Hepatocyte (in vitro differentiated cells): ENCODE measurements around the gene ADCY1. TPM values are rescaled to one million over a fixed set of nuclear protein-coding genes. Genes with fewer than 3 reads are reported as not detected.

Experiments used
- DNase-seq: peaks from one replicate; pipeline ENCODE4 v3.0.0-alpha.2; 2016; ENCODE audit warnings: low spot score
- H2AFZ ChIP-seq: fragments of 200-600 bp; sonication (generic); 2 replicates; pipeline ENCODE4 v1.6.0; 2016; ENCODE audit warnings: antibody characterized with exemption, mild to moderate bottlenecking
- H3K27ac ChIP-seq: fragments of 200-600 bp; sonication (generic); 2 replicates; pipeline ENCODE4 v1.5.1; 2016; ENCODE audit warnings: mild to moderate bottlenecking
- H3K27me3 ChIP-seq: fragments of 200-600 bp; sonication (generic); 2 replicates; pipeline ENCODE4 v1.6.1; 2016
- H3K36me3 ChIP-seq: fragments of 200-600 bp; sonication (generic); replicated peaks from 2 replicates; pipeline ENCODE4 v1.5.1; 2016; ENCODE audit warnings: low read depth; ENCODE audit not compliant: insufficient read depth
- H3K4me1 ChIP-seq: fragments of 200-600 bp; sonication (generic); 2 replicates; pipeline ENCODE4 v1.5.1; 2016; ENCODE audit warnings: mild to moderate bottlenecking, moderate library complexity; ENCODE audit not compliant: insufficient read depth
- H3K4me2 ChIP-seq: fragments of 200-600 bp; sonication (generic); 2 replicates; pipeline ENCODE4 v1.6.0; 2016
- H3K4me3 ChIP-seq: fragments of 200-600 bp; sonication (generic); 2 replicates; pipeline ENCODE4 v1.5.1; 2016; ENCODE audit warnings: mild to moderate bottlenecking
- H3K79me2 ChIP-seq: fragments of 200-600 bp; sonication (generic); 2 replicates; pipeline ENCODE4 v1.6.0; 2017; ENCODE audit warnings: mild to moderate bottlenecking
- H3K9me2 ChIP-seq: fragments of 200-600 bp; sonication (generic); replicated peaks from 2 replicates; pipeline ENCODE4 v1.6.0; 2017; ENCODE audit warnings: mild to moderate bottlenecking; ENCODE audit not compliant: insufficient read depth
- H3K9me3 ChIP-seq: fragments of 200-600 bp; sonication (generic); 2 replicates; pipeline ENCODE4 v1.5.1; 2016; ENCODE audit warnings: low read depth, mild to moderate bottlenecking
- H4K20me1 ChIP-seq: fragments of 200-600 bp; sonication (generic); 2 replicates; pipeline ENCODE4 v1.6.0; 2016; ENCODE audit warnings: mild to moderate bottlenecking; ENCODE audit not compliant: insufficient read depth, poor library complexity, severe bottlenecking
- EZH2 ChIP-seq: fragments of 200-600 bp; sonication (generic); IDR thresholded peaks from 2 replicates; pipeline ENCODE4 v1.6.1; 2016; ENCODE audit warnings: antibody characterized with exemption, mild to moderate bottlenecking, borderline replicate concordance
- EZH2phosphoT487 ChIP-seq: fragments of 200-600 bp; sonication (generic); IDR thresholded peaks from one replicate; pipeline ENCODE4 v1.6.1; 2018; ENCODE audit warnings: antibody characterized with exemption, mild to moderate bottlenecking, low read depth, moderate library complexity; ENCODE audit not compliant: unreplicated experiment, severe bottlenecking
- WGBS: methylation state at CpG from one replicate; pipeline ENCODE4 v1.1.6; 2016; ENCODE audit warnings: low lambda C conversion rate; ENCODE audit errors: missing lambda C conversion rate; 5-methylcytosine and 5-hydroxymethylcytosine counted together
- polyA plus RNA-seq: library from polyadenylated mRNA; unstranded; fragments of >200 nt; fragmentation: Nextera tagmentation; extraction: Ambion mirVana; gene quantifications from 2 replicates; pipeline ENCODE4 v1.2.1, GENCODE V29; 2016
- total RNA-seq: library from RNA; depleted of rRNA; stranded (reverse); fragments of >200 nt; gene quantifications from 2 replicates; pipeline ENCODE4 v1.2.3, GENCODE V29; 2014
- TF ChIP-seq, protein P1 (sequence below): fragments of 200-600 bp; sonication (generic); IDR thresholded peaks from 2 replicates; pipeline ENCODE4 v1.5.1; 2016; ENCODE audit warnings: antibody characterized with exemption, mild to moderate bottlenecking; ENCODE audit not compliant: poor library complexity

The ADCY1 gene
- total and polyA plus RNA-seq, 2 experiments from 2014 or later, result 1.3 to 2.9 TPM

- H3K36me3 ChIP-seq, result no peaks in the 10 kb centered on the region
- no peaks in the 10 kb centered on the region for H3K4me1 ChIP-seq
- H3K4me3 ChIP-seq, result no peak overlapping the region
- H3K9me2 ChIP-seq, result no peaks in the 10 kb centered on the region
- no peaks in the 10 kb centered on the region for H3K27me3 ChIP-seq
- TF ChIP-seq, protein P1, sequence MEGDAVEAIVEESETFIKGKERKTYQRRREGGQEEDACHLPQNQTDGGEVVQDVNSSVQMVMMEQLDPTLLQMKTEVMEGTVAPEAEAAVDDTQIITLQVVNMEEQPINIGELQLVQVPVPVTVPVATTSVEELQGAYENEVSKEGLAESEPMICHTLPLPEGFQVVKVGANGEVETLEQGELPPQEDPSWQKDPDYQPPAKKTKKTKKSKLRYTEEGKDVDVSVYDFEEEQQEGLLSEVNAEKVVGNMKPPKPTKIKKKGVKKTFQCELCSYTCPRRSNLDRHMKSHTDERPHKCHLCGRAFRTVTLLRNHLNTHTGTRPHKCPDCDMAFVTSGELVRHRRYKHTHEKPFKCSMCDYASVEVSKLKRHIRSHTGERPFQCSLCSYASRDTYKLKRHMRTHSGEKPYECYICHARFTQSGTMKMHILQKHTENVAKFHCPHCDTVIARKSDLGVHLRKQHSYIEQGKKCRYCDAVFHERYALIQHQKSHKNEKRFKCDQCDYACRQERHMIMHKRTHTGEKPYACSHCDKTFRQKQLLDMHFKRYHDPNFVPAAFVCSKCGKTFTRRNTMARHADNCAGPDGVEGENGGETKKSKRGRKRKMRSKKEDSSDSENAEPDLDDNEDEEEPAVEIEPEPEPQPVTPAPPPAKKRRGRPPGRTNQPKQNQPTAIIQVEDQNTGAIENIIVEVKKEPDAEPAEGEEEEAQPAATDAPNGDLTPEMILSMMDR, result no peak
- TF ChIP-seq EZH2phosphoT487 (no peak), EZH2 (no peak)
- no peaks in the 10 kb centered on the region for H3K9me3 ChIP-seq
- no peaks in the 10 kb centered on the region for H3K79me2 ChIP-seq
- no peak overlapping the region for H3K27ac ChIP-seq
- no peak overlapping the region for H2AFZ ChIP-seq
- H3K4me2 ChIP-seq, result no peak overlapping the region
- no peaks in the 10 kb centered on the region for H4K20me1 ChIP-seq
- DNase-seq, result no peak
- 88% methylated on average over 8 of the region's 9 CpGs for WGBS
Observed at GRCh38 chr7:45663965-45664633, 89.9 kb downstream of the ADCY1 start.

GRCh38 chr7:45665172-45665571 lies 91.0 kb downstream of the ADCY1 start:
- H3K36me3 ChIP-seq, result no peaks in the 10 kb centered on the region
- H3K4me1 ChIP-seq, result no peaks in the 10 kb centered on the region
- DNase-seq, result no peak
- H3K9me2 ChIP-seq, result no peaks in the 10 kb centered on the region
- no peak overlapping the region for H2AFZ ChIP-seq
- H3K9me3 ChIP-seq, result no peaks in the 10 kb centered on the region
- H3K4me3 ChIP-seq, result no peak overlapping the region
- H3K4me2 ChIP-seq, result no peak overlapping the region
- TF ChIP-seq EZH2phosphoT487, result no peak
- TF ChIP-seq, protein P1, result no peak
- no peak for TF ChIP-seq EZH2
- no peaks in the 10 kb centered on the region for H3K79me2 ChIP-seq
- no peaks in the 10 kb centered on the region for H4K20me1 ChIP-seq
- H3K27me3 ChIP-seq, result no peaks in the 10 kb centered on the region
- 89% methylated on average over 7 of the region's 7 CpGs for WGBS
- H3K27ac ChIP-seq, result no peak overlapping the region

DNA sequence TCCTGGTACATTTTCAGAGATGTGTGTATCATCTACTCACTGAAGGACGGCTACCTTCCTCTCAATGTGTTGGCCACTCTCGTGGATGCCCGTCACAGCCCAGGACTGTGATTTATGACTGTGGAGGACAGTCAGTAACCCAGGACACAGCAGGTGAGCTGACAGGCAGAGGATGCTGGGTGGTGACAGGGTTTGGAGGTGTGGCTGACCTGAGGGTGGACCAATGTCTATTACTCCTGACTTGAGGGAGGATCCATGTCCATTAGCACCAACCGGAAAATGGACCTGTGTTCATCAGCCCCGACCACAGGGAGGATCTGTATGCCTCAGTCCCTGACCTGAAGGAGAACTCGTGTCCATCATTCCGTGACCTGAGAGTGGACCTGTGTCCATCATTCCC lies 96.1 kb downstream of the ADCY1 start:
- Histone ChIP-seq H3K9me3 (no peaks in the 10 kb centered on the region), H3K27ac (no peak overlapping the region), H3K4me1 (no peaks in the 10 kb centered on the region), H3K79me2 (no peaks in the 10 kb centered on the region), H4K20me1 (no peaks in the 10 kb centered on the region), H3K36me3 (no peaks in the 10 kb centered on the region), H3K9me2 (no peaks in the 10 kb centered on the region), H3K27me3 (no peaks in the 10 kb centered on the region), H3K4me3 (no peak overlapping the region), H3K4me2 (no peak overlapping the region), H2AFZ (no peak overlapping the region)
- 75% methylated on average over 6 of the region's 7 CpGs for WGBS
- no peak for DNase-seq
- no peak for TF ChIP-seq EZH2phosphoT487
- TF ChIP-seq, protein P1, result no peak
- no peak for TF ChIP-seq EZH2

GRCh38 chr7:45670717-45671116 lies 96.5 kb downstream of the ADCY1 start:
- Histone ChIP-seq H3K4me1 (no peaks in the 10 kb centered on the region), H3K4me2 (no peak overlapping the region), H3K36me3 (no peaks in the 10 kb centered on the region), H3K27ac (no peak overlapping the region), H2AFZ (no peak overlapping the region), H3K9me2 (no peaks in the 10 kb centered on the region), H3K9me3 (no peaks in the 10 kb centered on the region), H3K4me3 (no peak overlapping the region), H4K20me1 (no peaks in the 10 kb centered on the region), H3K79me2 (no peaks in the 10 kb centered on the region), H3K27me3 (no peaks in the 10 kb centered on the region)
- no peak for DNase-seq
- WGBS, result 96% methylated on average over 6 of the region's 6 CpGs
- TF ChIP-seq, protein P1, result no peak
- TF ChIP-seq EZH2 (no peak), EZH2phosphoT487 (no peak)
